ENCODE data around the gene GEMIN4. TPM values are rescaled to one million over a fixed set of nuclear protein-coding genes. Genes with fewer than 3 reads are reported as not detected.

Gene GEMIN4
- total RNA-seq, 4 donors from 2014 or later: 10.5 to 70.3 (median 12.4) TPM

DNA sequence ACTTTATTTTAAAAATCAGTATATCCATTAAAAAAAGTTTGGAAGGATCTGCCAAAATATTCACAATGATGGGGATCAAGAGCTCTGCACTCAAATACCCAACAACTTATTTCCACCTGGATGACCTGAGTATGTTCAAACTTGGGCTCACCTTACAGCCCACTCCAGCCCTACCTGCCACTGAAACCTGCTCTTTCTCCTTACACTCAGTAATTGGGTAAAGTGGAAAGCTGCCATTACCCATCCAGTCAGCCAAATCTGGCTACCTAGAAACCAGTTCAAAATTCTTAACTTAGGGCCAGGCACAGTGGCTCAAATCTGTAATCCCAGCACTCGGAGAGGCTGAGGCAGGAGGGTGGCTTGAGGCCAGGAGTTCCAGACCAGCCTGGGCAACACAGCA is 47.1 kb downstream of the GEMIN4 start:
- in situ Hi-C loops (cut with MboI; ENCODE audit: low pct_ligation_motif_present in 1 of 4, low pct_unique_long_range_greater_than_20kb in 1 of 4, low sequenced_read_pairs in 3 of 4) (no loop called here), intact Hi-C loops (cut with DNase I; ENCODE audit: low total_unique reads) (no loop called here)

DNA sequence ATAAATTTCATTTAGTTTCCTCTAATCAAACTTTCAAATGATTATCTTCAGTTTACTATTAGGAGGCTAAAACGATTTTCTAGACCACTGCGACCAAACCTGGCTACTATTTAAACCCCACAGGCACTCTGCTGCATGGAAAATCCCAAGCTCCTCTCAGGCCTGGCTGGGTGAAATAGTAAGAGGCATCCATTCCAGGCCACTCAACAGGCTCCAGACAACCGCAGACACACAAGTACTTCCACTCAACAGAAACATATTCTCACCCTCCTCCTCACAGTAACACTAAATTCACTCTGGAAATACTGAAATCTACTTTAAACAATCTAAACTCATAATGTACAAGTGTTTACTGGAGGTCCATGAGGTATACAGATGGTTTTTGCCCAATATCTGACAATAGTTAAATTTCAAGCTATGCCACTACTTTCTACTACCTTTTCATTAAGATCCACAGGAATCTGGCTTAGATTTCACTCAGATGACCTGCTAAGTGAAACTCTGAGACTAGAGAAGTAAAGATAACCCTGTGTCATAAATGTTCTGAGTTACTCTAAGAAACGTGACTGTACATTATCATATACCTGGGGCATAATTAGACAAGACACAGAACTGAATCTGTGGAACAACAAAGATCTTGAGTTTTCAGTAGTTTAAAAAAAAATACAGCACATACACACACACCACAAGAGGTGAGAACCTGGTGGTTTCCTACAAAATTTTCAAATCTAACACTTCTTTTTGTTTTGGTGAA is 47.8 kb downstream of the GEMIN4 start:
- intact Hi-C loops (cut with DNase I; ENCODE audit: low total_unique reads): no loop called here

More for the DNA sequence above, 47.1 kb downstream of the GEMIN4 start:
- DNase-seq: no peak
- Histone ChIP-seq H3K9me3 (no peaks in the 10 kb centered on the region), H3K4me1 (peaks cover 0 to 6% (median 0%) of the 10 kb centered on the region in 4 donors), H3K36me3 (peaks cover 0 to 7% (median 1%) of the 10 kb centered on the region in 4 donors), H3K4me3 (no peak overlapping the region), H3K27ac (no peak overlapping the region), H3K27me3 (no peaks in the 10 kb centered on the region)
- no peak for TF ChIP-seq POLR2A (IDR thresholded peaks at IDR 0.05)
- TF ChIP-seq POLR2AphosphoS5 (IDR thresholded peaks at IDR 0.05): no peak
- no peak for TF ChIP-seq EP300 (IDR thresholded peaks at IDR 0.05; ENCODE audit: low read depth)
- no peak for TF ChIP-seq CTCF (IDR thresholded peaks at IDR 0.05)
- WGBS, 2 donors (ENCODE audit: low coverage in 1 of 2): 100% methylated on average over 1 of the region's 1 CpG

GRCh38 chr17:703081-703875 is 48.8 kb downstream of the GEMIN4 start:
- Histone ChIP-seq H3K27me3 (no peaks in the 10 kb centered on the region), H3K9me3 (no peaks in the 10 kb centered on the region), H3K27ac (no peak overlapping the region), H3K4me1 (peaks cover 0 to 16% (median 0%) of the 10 kb centered on the region in 4 donors), H3K36me3 (peaks cover 0 to 1% (median 0%) of the 10 kb centered on the region in 4 donors), H3K4me3 (no peak overlapping the region)
- intact Hi-C loops (cut with DNase I; ENCODE audit: low total_unique reads) (no loop called here), in situ Hi-C loops (cut with MboI; ENCODE audit: low pct_ligation_motif_present in 1 of 4, low pct_unique_long_range_greater_than_20kb in 1 of 4, low sequenced_read_pairs in 3 of 4) (no loop called here)
- no peak for DNase-seq
- TF ChIP-seq CTCF (IDR thresholded peaks at IDR 0.05) (no peak), EP300 (IDR thresholded peaks at IDR 0.05; ENCODE audit: low read depth) (no peak), POLR2A (IDR thresholded peaks at IDR 0.05) (no peak), POLR2AphosphoS5 (IDR thresholded peaks at IDR 0.05) (peak; percentile 38 to 49 (median 42))
- WGBS, 2 donors (ENCODE audit: low coverage in 1 of 2): 67 to 80% methylated on average over 3 to 12 of the region's 12 CpGs

More for the DNA sequence above, 47.8 kb downstream of the GEMIN4 start:
- WGBS, 2 donors (ENCODE audit: low coverage in 1 of 2): 79% methylated on average over 4 of the region's 4 CpGs
- H3K9me3 ChIP-seq: no peaks in the 10 kb centered on the region
- H3K4me1 ChIP-seq: peaks cover 0 to 13% (median 0%) of the 10 kb centered on the region in 4 donors
- no peaks in the 10 kb centered on the region for H3K27me3 ChIP-seq
- H3K4me3 ChIP-seq: no peak overlapping the region
- DNase-seq: no peak
- TF ChIP-seq CTCF (IDR thresholded peaks at IDR 0.05) (no peak), POLR2AphosphoS5 (IDR thresholded peaks at IDR 0.05) (no peak), POLR2A (IDR thresholded peaks at IDR 0.05) (no peak), EP300 (IDR thresholded peaks at IDR 0.05; ENCODE audit: low read depth) (no peak)
- in situ Hi-C loops (cut with MboI; ENCODE audit: low pct_ligation_motif_present in 1 of 4, low pct_unique_long_range_greater_than_20kb in 1 of 4, low sequenced_read_pairs in 3 of 4): no loop called here
- H3K36me3 ChIP-seq: no peaks in the 10 kb centered on the region
- H3K27ac ChIP-seq: no peak overlapping the region

GRCh38 chr17:700504-701094 is 51.5 kb downstream of the GEMIN4 start:
- no peak overlapping the region for H3K4me3 ChIP-seq
- DNase-seq: no peak
- intact Hi-C loops (cut with DNase I; ENCODE audit: low total_unique reads): loop anchor here (2.0 kb wide), 1 partner anchor 290 kb away; a partner anchor contains a TSS
- peaks cover 0 to 16% (median 0%) of the 10 kb centered on the region in 4 donors for H3K4me1 ChIP-seq
- 65% methylated on average over 1 of the region's 1 CpG; no CpG with 5 or more reads in 1 of the 2 donors for WGBS, 2 donors (ENCODE audit: low coverage in 1 of 2)
- peaks cover 0 to 17% (median 3%) of the 10 kb centered on the region in 4 donors for H3K36me3 ChIP-seq
- in situ Hi-C loops (cut with MboI; ENCODE audit: low pct_ligation_motif_present in 1 of 4, low pct_unique_long_range_greater_than_20kb in 1 of 4, low sequenced_read_pairs in 3 of 4): no loop called here
- H3K27ac ChIP-seq: no peak overlapping the region
- no peaks in the 10 kb centered on the region for H3K9me3 ChIP-seq
- no peaks in the 10 kb centered on the region for H3K27me3 ChIP-seq
- TF ChIP-seq POLR2AphosphoS5 (IDR thresholded peaks at IDR 0.05): no peak
- TF ChIP-seq POLR2A (IDR thresholded peaks at IDR 0.05): no peak
- TF ChIP-seq CTCF (IDR thresholded peaks at IDR 0.05): peak; percentile 68 to 77 (median 75)
- TF ChIP-seq EP300 (IDR thresholded peaks at IDR 0.05; ENCODE audit: low read depth): no peak

Measured in transverse colon (tissue), 4 donors.